Central memory CD8-positive, alpha-beta T cell (primary cell): ENCODE results near the gene KATNA1.

Experiments used
- ATAC-seq: fragments of 150-1000 bp; cut with Tn5 transposase; replicated peaks from 2 replicates; pipeline ENCODE4 v1.10.0; 2022; ENCODE audit warnings: mild to moderate bottlenecking, moderate FRiP score, moderate number of reproducible peaks; ENCODE audit not compliant: poor library complexity, severe bottlenecking; ENCODE audit errors: extremely low read depth
- DNase-seq, 2 donors: peaks; one replicate each; pipeline ENCODE4 v3.0.0; 2021; ENCODE audit warnings: low spot score in 2 of 2
- H3K27ac Mint-ChIP-seq: one replicate; pipeline ENCODE4 v1.8.0; 2022; ENCODE audit warnings: low read depth, mild to moderate bottlenecking, moderate library complexity, mixed read lengths
- H3K27me3 Mint-ChIP-seq: one replicate; pipeline ENCODE4 v1.8.0; 2022; ENCODE audit warnings: mixed read lengths
- H3K36me3 Mint-ChIP-seq: one replicate; pipeline ENCODE4 v1.8.0; 2022; ENCODE audit warnings: mild to moderate bottlenecking, moderate library complexity, mixed read lengths; ENCODE audit not compliant: insufficient read depth
- H3K4me1 Mint-ChIP-seq: one replicate; pipeline ENCODE4 v1.8.0; 2022; ENCODE audit warnings: mixed read lengths
- H3K4me3 Mint-ChIP-seq: one replicate; pipeline ENCODE4 v1.8.0; 2022; ENCODE audit warnings: mild to moderate bottlenecking, moderate library complexity, mixed read lengths
- H3K9me3 Mint-ChIP-seq: one replicate; pipeline ENCODE4 v1.8.0; 2022; ENCODE audit warnings: mixed read lengths

Gene KATNA1

GRCh38 chr6:149551920-149552319, 96.6 kb downstream of the KATNA1 start:
- Mint-ChIP-seq H3K4me3 (no peak overlapping the region), H3K27me3 (peaks cover 41% of the 10 kb centered on the region), H3K36me3 (peaks cover 6% of the 10 kb centered on the region), H3K27ac (no peak overlapping the region), H3K4me1 (peaks cover 5% of the 10 kb centered on the region), H3K9me3 (no peaks in the 10 kb centered on the region)
- DNase-seq: no peak
- no peak for ATAC-seq

- DNase-seq (peak; percentile 94 to 96), ATAC-seq (peak; percentile 86)
- Mint-ChIP-seq H3K9me3 (no peaks in the 10 kb centered on the region), H3K27ac (peak within 1 kb of the TSS; percentile 98), H3K4me1 (peaks cover 42% of the 10 kb centered on the region), H3K4me3 (peak within 1 kb of the TSS; percentile 92), H3K27me3 (no peaks in the 10 kb centered on the region), H3K36me3 (peaks cover 28% of the 10 kb centered on the region)
These were observed 102.6 kb downstream of the KATNA1 start, which contains the start of gene PPIL4 for GRCh38 chr6:149545754-149546471. Gene PPIL4 (minus strand): TSS chr6:149546043. CDS start chr6:149546005, 38 bp downstream.

DNA sequence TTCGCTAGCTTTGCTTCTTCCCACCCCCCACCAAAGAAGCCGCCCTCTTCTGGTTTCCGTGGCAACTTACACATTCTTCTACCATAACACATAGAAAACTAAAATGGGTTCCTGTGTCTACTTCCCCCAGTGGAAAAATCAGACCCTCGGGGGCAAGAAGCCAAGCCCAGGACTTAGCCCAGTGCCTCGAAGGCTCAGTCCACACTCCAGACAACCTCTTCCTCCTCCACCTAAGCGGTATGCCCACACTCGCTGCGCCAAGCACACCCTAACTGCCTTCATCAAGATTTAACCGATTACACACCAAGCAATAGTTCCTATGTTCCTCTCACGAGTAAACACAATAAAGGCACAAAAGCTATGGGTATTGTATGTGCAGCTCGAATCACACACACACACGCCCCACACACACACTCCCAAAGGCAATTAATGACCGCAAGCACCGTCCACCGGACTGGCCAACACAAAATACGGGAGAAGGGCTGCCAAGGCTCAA, 103.2 kb downstream of the KATNA1 start:
- ATAC-seq (peak; percentile 73), DNase-seq (peak; percentile 52 to 73)
- Mint-ChIP-seq H3K36me3 (peaks cover 33% of the 10 kb centered on the region), H3K4me3 (peak overlapping the region; percentile 92), H3K27ac (peak overlapping the region; percentile 98), H3K27me3 (no peaks in the 10 kb centered on the region), H3K4me1 (peaks cover 42% of the 10 kb centered on the region), H3K9me3 (no peaks in the 10 kb centered on the region)
